GM12872 (cell line): ENCODE measurements around the gene AGAP1.

ENCODE experiments used
- TF ChIP-seq, protein P1 (sequence below): IDR thresholded peaks from 3 replicates; pipeline ENCODE4 v1.5.1; 2011; ENCODE audit warnings: low read depth, mild to moderate bottlenecking, low read length, moderate library complexity; ENCODE audit not compliant: insufficient read depth

AGAP1 gene

DNA sequence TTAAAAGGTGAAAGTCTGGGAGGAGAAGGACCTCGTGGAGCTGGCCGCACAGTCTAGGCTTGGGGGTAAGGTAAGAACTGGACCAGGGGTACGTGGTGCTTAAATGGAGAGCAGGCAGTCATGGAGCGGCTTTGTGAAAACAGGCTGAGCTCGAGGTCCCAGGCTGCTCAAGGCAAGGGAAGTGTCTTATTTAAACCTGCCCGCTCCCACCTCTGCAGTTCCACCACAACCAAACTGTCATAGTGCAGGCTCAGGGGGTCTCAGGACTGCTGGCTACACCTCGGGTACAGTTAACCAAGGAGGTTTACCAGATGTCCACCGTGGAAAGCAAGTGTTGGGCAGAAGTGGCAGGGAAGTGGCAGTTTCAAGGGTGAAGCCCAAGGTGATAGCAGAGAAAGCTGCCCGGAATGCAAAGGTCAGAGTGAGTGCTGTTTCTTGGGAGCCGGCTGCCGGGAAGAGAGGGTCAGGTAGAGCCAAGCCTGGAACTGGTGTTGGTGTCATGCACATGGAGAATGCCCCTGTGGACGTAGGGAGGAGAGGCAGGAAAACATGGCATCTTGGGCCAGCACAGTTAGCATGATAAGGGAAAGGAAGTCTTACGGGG lies 471.0 kb downstream of the AGAP1 start:
- TF ChIP-seq, protein P1, sequence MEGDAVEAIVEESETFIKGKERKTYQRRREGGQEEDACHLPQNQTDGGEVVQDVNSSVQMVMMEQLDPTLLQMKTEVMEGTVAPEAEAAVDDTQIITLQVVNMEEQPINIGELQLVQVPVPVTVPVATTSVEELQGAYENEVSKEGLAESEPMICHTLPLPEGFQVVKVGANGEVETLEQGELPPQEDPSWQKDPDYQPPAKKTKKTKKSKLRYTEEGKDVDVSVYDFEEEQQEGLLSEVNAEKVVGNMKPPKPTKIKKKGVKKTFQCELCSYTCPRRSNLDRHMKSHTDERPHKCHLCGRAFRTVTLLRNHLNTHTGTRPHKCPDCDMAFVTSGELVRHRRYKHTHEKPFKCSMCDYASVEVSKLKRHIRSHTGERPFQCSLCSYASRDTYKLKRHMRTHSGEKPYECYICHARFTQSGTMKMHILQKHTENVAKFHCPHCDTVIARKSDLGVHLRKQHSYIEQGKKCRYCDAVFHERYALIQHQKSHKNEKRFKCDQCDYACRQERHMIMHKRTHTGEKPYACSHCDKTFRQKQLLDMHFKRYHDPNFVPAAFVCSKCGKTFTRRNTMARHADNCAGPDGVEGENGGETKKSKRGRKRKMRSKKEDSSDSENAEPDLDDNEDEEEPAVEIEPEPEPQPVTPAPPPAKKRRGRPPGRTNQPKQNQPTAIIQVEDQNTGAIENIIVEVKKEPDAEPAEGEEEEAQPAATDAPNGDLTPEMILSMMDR, result no peak

GRCh38 chr2:235966396-235966795 lies 472.6 kb downstream of the AGAP1 start:
- TF ChIP-seq, protein P1, result peak; percentile 22; the same call in 1 of the 3 replicates

- TF ChIP-seq, protein P1, result no peak
Observed at GRCh38 chr2:235966932-235967757, 473.3 kb downstream of the AGAP1 start.

DNA sequence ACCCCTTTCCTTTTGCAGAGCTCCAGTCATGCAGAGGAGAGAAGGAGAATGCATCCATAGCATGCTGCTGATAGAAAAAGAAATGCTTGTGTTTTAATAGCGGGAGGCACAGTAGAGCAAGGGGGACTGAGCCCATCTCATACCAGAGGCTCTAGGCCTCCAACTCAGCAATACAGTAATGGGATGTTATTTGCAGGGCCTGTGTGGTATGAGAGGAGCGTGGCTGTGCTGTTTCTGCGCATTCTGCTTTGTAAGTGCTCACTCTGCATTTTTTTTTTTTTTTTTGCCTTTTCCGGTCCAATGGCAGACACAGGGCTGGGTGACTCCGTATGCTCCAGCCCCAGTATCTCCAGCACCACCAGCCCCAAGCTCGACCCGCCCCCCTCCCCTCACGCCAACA lies 474.3 kb downstream of the AGAP1 start:
- TF ChIP-seq, protein P1, result no peak

DNA sequence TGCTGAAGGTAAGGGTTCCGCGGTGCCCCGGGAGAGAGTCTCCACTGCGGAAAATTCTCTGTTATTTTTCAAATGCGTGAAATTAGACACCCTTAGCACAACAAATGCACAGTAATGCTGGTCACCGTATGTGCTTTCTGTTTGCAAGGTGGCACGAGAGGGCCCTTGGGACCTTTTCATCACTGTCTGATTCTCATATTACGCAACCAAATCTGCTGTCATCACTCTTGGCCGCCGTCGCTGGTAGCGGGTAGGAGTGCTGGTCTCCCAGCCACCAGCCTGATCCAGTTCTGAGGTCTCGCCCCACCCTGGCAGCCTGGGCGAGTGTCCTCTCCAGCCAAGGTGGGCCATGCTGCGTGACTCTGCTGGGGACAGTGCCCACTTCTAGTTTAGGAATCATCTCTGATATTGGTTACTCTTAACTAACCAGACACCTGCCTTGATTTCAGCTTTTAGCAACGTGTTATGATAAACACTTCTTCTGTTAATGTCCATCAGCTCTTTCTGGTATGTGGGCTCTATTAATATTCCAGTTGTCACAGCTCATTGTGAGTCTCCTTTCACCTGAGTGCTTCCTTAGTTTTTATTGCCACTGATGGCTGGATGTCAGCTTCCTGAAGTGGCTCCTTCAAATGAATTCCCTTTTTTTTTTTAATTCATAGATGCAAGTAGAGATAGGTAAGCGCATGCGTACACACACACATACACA lies 474.9 kb downstream of the AGAP1 start:
- TF ChIP-seq, protein P1, result no peak

DNA sequence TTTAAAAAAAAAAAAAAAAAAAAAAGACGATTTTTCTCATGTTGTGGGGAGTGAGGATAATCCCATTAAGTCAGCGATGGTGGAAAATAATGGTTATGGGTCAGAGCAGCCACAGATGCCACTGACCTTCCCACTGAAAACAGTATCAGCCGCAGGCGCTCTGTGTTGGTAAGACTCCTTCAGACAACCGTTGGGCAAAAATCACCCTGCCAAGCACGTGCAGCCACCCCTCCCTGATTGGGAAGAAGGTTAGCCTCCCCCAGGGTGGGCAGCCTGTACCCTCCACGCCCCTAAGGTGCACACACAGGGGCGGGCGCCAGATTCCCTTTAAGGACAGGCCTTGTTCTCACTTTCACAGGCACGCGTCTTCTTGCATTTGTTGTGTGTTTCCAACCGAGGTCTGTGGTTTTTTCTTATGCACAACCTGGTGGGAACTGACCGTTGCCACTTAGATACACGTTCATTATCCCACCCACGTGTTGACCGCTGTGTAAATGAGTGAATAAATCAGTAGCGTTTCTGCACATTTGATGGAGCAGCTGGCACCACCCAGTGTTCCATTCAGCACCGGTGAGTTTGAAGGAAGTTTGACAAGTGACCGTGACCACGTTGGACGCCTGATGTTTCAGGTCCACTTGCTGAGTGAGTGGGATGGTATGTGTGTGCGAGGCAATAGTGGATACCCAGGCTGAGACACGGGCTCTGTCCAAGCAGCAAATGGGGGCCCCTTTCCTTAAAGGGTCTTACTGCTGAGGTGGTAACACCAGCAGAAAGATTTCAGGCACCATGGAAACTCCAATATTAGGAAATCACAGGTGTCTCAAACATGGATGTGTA lies 476.6 kb downstream of the AGAP1 start:
- TF ChIP-seq, protein P1, result no peak
